Astrocyte (in vitro differentiated cells and primary cell): ENCODE data around the gene HNRNPC.

Source experiments
- CTCF ChIP-seq: IDR thresholded peaks from 2 replicates; pipeline ENCODE4 v1.5.1; 2011; ENCODE audit warnings: low read depth, mild to moderate bottlenecking, inconsistent platforms, low read length, moderate library complexity; ENCODE audit not compliant: insufficient read depth
- EZH2 ChIP-seq: IDR thresholded peaks from 2 replicates; pipeline ENCODE4 v1.6.1; 2012; ENCODE audit warnings: mild to moderate bottlenecking, low read length, inconsistent platforms; ENCODE audit not compliant: insufficient read depth

- TF ChIP-seq CTCF (no peak), EZH2 (no peak)
These were observed 67.3 kb downstream of the HNRNPC start for GRCh38 chr14:21201732-21202462.
